HG02798 (cell line): Measurements from ENCODE around the gene ATXN10.
"Not testable (repeated sequence)": the region's sequence is repeated elsewhere in the genome, so short reads cannot be mapped to it uniquely, and the experiment has no call there.

ENCODE experiments used
- ATAC-seq: cut with Tn5 transposase; IDR thresholded peaks from one replicate; pipeline ENCODE4 v1.9.1; 2021; ENCODE audit warnings: mild to moderate bottlenecking; ENCODE audit not compliant: unreplicated experiment, poor library complexity

Gene ATXN10

DNA sequence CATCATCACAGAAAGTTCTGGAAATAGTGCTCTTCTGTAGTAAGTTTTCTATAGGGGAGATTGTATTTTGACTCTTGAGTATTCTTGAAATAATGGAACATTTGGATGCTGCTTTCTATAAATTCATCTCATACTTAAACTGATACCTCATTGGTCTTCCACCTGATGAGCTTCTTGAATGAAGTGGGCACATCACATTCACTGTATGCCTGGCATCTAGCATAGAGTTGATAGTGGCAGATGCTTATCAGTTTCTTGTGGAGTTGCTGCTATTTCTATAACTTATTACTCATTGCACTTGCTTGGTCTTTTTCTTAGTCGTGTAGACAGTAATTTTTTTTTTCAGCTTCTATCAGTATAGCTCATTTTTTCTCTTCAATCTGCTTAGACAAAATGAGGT, 5.4 kb downstream of the ATXN10 start:
- ATAC-seq = no peak

GRCh38 chr22:45678961-45679912, 7.6 kb downstream of the ATXN10 start:
- no peak for ATAC-seq

GRCh38 chr22:45680932-45681700, 9.5 kb downstream of the ATXN10 start:
- ATAC-seq = no peak

DNA sequence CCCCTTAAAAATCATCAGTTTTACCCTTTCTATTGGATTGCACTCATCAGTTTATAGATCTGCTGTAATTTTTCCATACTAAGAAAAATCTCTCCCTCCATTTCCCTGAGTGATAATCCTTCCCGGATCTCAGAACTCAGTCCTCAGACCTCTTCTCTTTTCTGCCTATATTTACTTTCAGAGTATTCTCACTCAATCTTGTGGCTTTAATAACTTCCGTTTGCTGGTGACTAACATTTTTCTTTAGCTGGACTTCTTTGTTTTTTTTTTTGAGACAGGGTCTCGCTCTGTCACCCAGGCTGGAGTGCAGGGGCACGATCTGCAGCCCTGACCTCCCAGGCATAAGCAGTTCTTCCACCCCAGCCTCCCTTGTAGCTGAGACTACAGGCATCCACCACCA, 10.4 kb downstream of the ATXN10 start:
- no peak for ATAC-seq

DNA sequence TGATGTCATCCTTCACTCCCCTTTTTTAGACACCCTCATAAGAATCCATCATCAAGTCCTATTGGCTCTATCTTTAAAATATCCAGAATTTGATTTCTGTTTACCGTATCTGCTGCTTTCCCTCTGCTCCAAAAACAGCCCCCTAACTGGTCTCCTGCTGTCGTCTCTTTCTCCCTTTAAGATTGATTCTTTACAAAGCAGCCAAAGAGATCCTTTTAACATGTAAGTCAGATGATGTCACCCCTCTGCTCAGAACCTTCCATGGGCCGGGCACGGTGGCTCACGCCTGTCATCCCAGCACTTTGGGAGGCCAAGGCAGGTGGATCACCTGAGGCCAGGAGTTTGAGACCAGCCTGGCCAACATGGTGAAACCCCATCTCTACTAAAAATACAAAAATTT, 11.1 kb downstream of the ATXN10 start:
- not testable (repeated sequence) for ATAC-seq

- no peak for ATAC-seq
These were observed 11.6 kb downstream of the ATXN10 start for GRCh38 chr22:45683248-45683647.

- no peak for ATAC-seq
These were observed 12.0 kb downstream of the ATXN10 start for GRCh38 chr22:45683680-45684079.

DNA sequence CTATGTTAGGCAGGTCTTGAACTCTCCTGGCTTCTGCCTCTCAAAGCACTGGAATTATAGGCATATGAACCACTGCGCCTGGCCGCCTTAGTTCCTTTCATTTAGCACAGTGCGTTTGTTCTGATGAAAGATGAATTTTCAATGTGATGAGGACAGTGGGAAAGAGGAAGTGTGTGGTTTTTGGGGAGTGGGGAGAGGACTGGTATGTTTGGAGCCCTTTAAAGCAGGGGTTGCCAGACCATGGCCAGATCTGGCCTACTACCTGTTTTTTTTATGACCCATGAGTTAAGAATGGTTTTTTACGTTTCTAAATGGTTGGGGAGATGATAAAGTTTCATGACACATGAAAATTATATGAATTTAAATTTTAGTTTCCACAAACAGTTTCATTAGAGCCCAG, 12.5 kb downstream of the ATXN10 start:
- ATAC-seq = no peak

- ATAC-seq = no peak
These were observed 13.3 kb downstream of the ATXN10 start for GRCh38 chr22:45684752-45685574.

- ATAC-seq = no peak
These were observed 14.4 kb downstream of the ATXN10 start for GRCh38 chr22:45686004-45686403.

DNA sequence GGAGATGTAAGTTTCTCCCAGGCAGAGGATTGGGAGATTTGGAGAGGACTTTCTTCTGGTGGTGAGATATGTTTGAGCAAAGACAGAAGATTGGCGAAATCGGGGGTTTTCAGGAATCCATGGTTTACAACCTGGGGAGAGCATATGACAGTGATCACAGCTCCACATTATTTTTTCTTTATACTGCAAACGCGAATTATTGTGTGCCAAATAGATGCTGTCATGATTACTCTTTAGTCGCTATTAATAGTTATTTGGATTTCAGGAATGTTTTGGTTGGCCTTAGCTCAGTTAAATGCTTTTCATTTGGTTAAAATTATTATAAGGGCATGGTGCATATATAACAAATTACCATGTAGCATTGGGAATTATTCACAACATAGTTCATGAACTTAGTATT, 15.2 kb downstream of the ATXN10 start:
- no peak for ATAC-seq

GRCh38 chr22:45688600-45689080, 17.0 kb downstream of the ATXN10 start:
- no peak for ATAC-seq

DNA sequence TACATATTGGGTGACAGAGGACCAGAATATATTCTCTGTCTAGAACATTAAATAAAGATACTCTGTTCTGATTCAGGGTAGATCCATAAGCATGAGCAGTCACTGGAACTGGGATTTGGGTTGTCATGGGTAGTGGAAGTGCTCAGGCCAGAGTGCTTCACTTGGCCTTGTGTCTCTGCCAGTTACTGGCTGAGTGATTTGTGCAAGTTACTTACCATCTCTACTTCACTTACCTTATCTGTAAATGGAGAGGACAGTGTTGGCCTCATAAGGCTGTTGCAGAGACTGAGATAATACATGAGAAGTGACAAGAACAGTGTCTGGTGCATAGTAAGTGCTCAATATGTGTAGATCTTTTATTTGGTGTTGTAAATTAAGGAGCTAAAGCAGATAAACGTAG, 17.6 kb downstream of the ATXN10 start:
- ATAC-seq = no peak

GRCh38 chr22:45690008-45690407, 18.4 kb downstream of the ATXN10 start:
- ATAC-seq = no peak

DNA sequence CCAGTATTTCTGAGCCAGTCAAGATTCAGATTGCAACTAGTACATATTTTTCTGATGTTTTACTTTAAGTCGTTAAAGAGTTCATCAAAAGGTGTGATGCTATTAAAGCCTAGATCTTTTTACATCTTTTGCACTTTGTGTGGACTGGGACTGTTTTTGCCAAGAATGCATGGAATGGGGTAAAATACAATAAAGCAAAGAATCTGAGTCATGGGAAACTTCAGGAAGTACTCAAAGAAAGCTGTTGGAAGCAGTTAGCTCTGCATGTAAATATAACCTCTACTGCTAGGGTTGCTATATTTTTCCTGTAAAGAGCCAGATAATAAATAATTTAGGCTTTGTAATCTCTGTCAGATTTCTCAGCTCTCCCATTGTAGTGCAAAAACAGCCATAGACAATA, 20.9 kb downstream of the ATXN10 start:
- ATAC-seq = no peak

GRCh38 chr22:45693835-45694234, 22.2 kb downstream of the ATXN10 start:
- no peak for ATAC-seq

DNA sequence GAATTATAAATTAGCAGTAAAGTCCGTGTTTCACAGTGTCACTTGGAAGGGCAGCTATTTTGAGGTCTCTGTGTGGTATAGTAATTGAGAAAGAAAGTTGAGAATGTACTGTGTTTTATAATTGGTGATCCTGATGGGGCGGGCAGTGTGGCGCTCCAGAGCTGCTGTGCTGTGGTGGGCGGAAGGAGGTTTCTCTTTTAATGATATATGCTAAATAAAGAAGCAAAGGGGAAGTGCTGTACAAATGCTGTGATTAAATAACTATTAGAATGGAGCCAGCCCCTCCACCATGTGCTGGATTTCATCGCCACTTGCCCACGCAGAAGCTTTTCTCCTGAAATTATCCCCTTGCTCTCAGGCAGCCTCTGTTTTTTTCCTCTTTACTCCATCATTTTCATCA, 24.6 kb downstream of the ATXN10 start:
- ATAC-seq = no peak

DNA sequence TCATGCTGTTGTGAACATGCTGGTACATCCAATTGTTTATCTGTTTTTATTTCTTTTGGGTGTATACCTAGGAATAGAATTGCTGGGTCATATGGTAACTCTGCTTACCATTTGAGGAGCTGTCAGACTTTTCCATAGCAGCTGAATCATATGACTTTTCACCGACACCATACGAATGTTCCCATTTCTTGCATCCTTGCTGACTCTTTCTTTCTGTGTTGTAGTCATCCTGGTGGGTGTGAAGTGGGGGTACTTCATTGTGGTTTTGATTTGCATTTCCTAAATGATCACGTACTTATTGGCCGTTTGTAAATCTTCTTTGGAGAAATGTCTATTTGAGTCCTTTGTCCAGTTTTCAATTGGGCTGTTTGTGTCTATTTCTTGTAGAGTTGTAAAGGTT, 26.5 kb downstream of the ATXN10 start:
- ATAC-seq = no peak

- ATAC-seq = no peak
These were observed 31.3 kb downstream of the ATXN10 start for GRCh38 chr22:45702981-45703380.

DNA sequence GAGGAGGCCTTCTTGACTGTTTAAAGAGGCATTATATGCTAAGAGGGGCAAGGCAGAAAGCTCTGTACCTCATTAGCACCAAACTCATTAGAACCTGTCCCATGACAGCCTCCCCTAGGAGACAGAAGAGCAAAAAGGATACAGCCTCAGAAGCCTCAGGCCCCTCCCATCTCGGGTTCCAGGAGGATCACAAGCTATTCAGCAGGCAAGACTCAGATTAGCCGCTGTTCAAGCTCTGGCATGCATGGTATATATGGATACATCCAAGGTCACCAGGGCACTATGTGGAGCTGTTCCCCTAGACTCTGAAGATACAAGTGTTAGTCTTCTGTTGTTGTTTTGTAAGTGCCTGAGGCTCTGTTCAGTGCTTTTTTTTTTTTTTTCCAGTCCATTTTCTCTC, 32.1 kb downstream of the ATXN10 start:
- no peak for ATAC-seq
